HG03521 (cell line): Measurements from ENCODE around the gene CCDC85C.

Experiments used
- ATAC-seq: cut with Tn5 transposase; IDR thresholded peaks from one replicate; pipeline ENCODE4 v1.9.1; 2021; ENCODE audit warnings: mild to moderate bottlenecking, moderate library complexity; ENCODE audit not compliant: unreplicated experiment

Gene CCDC85C

GRCh38 chr14:99527427-99528076, 76.5 kb downstream of the CCDC85C start:
- no peak for ATAC-seq

DNA sequence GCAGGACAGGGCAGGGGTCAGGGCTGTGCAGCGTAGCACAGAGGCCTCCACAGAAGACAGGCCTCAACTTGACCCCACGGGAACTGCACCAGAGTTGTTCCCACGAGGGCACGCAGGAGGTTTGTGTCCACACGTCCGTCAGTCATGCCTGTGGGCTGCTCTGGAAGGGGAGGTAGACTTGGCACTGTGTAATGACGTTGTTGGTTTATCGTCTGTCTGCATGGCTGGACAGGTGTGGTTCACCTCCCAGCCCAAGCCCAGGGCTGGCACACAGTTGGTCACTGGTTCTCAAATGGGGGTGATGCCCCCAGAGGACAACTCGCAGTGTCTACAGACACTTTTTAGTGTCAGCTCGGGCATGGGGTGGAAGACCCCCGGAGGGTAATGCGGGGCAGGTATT, 77.0 kb downstream of the CCDC85C start:
- no peak for ATAC-seq

DNA sequence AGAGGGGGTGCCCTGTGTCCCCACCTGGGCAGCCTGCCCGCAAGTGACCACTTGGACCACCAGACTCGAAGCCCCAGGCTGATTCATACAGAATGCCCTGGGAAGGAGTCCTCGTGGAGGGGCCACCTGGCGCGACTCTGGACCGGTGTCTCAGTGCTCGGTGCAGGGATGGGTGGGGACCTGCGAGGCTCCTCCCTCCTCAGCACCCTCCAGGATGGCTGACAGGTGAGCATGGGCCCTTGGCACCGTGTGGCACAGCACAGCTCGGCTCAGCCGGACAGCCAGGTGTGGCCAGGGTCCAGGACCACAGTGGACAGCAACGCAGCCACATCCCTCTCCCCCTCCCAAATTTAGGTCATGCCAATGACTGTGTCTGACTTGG, 78.3 kb downstream of the CCDC85C start:
- no peak for ATAC-seq

DNA sequence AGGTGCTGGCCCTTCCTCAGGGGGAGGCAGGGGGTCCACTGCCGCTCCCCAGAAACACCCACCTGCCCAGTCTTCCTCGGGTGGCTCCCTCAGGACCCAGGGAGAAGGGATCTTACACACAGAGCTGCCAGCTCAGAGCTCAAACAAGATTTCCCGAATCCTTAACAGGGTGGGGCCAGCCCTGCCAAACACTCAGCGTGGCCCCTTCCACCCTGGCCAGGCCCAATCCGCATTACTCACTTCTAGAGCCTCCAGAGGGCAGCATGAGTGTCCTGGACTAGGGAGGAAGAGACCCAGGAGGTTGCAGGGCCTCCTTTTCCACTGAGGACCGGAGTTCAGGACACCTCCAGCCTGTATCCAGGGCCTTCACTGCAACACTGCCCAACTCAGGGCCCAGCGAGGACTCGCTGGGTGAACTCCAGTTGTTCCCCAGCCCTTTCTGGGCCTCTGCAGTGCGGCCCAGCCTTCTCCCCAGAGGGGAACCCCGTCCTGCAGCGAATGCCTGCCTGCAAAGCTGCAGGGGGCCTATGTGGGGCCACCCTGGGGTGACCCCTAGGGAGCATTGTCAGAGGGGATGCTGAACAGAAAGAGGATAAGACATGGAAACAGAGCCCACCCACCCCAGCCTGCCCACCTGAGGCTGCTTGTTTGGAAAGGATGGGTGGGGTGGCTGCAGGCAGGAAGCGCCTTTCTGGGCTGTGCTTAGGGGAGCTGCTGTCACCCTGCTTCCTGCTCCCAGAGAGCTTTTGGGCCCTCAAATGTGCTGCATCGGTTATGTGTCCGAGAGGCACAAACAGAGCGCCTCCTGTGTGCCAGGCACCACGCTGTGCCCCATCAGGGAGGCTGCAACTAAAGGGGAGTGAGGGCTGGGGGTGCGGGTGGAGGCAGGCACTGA, 79.0 kb downstream of the CCDC85C start:
- no peak for ATAC-seq

GRCh38 chr14:99524091-99524661, 79.8 kb downstream of the CCDC85C start:
- ATAC-seq, result no peak

- no peak for ATAC-seq
Measured at GRCh38 chr14:99523704-99524055, 80.3 kb downstream of the CCDC85C start.

GRCh38 chr14:99522934-99523703, 80.9 kb downstream of the CCDC85C start:
- ATAC-seq, result no peak

DNA sequence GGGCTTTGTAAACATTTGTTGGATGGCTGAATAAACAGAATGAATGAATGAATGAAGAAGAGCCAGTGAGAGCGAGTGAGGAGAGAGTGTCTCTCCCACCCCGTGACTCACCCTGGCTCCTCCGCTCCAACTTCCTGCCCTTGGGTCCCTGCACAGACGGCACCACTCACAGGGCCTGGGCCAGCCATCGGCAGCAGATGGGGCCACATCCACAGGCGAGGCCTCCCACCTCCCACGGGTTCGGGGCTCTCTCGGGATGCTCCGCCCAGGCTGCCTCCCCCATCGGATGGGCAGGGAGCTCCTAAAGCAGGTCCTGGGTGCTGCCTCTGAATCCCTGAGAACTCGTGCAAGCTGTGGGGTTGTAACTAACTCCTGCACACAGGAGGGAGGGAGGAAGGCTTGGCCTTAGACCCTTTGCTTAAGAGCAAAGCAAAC, 81.5 kb downstream of the CCDC85C start:
- no peak for ATAC-seq

GRCh38 chr14:99522025-99522401, 82.0 kb downstream of the CCDC85C start:
- ATAC-seq, result no peak

DNA sequence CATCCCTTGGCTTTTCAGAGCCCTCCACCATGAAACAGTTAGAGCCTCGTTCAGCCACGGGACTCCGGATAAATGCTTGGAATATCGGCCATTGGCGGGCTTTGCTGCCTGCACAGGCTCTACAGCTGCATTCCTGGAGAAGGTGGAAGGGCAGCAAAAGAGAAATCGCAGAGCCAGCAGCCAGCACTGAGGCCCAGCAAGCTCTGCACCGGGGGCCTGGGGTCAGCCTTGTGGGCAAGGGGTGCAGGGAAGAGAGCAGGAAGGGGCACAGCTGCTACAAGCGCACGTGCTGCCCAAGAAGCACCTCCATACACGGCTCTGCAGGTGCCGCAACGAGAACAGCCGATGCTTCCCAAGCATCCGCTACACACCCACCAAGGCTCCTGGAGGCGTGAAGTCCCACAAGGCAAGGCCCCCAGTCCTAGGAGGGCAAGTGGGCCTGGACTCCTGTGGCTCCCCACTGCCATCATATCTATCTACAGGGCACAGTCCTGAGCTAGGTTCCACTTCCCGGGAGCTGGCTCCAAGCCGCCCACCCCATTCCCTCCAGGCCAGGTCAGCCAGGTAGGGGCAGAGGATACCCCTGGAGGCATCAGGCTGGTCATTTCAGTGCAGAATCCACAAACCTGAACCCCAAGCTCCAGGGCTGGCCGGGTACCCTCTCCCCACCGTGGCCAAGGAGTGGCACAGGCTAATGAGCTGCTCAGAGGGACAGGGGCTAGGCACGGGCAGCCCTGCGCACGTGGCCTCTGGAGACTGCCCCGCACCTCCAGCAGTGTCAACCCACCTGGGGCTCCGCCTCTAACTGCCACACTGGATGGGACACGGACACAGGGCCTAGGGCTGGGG, 82.6 kb downstream of the CCDC85C start:
- no peak for ATAC-seq

DNA sequence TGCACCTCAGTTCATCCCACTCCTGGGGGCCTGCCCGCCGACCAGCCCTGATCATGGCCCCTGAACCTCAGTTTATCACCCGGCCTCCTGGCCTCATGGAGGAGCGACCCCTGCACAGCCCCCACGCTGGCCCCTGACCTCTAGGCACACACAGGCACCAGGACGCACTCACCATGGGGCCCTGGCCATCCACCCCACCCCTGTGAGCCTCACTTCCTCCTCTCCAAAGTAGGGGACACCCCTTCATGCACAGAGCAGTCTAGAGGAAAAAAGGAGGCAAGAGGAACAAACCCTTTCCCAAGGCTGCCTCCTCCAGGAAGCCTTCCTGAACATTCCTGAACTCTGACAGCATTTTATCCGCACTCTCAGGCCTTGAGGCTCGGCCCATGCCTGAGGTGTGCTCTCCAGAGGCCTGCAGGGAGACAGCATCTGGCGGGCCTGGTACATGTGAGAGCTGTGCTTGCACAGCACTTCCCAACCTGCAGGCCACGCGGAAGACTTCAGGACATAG, 83.4 kb downstream of the CCDC85C start:
- ATAC-seq, result no peak

- ATAC-seq, result no peak
Measured at GRCh38 chr14:99519931-99520421, 84.0 kb downstream of the CCDC85C start.

DNA sequence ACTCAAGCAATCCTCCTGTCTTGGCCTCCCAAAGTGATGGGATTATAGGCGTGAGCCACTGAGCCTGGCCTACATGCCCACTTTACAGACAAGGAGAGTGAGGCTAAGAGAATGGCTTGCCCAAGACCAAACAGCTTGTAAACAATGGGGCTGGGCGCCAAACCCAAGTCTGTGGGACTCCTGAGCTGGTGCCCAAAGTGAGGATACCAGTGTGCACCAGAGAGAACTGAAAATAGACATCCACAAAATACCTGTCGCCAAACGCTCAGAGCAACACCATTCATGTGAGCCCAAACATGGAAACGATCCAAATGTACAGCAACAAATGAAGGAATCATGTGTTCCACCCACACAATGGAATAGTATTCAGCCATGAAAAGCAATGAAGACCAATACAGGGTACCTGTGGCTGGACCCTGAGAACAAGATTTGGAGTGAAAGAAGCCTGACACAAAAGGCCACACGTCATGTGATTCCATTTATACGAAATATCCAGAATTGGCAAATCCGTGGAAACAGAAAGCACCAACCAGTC, 84.6 kb downstream of the CCDC85C start:
- no peak for ATAC-seq

DNA sequence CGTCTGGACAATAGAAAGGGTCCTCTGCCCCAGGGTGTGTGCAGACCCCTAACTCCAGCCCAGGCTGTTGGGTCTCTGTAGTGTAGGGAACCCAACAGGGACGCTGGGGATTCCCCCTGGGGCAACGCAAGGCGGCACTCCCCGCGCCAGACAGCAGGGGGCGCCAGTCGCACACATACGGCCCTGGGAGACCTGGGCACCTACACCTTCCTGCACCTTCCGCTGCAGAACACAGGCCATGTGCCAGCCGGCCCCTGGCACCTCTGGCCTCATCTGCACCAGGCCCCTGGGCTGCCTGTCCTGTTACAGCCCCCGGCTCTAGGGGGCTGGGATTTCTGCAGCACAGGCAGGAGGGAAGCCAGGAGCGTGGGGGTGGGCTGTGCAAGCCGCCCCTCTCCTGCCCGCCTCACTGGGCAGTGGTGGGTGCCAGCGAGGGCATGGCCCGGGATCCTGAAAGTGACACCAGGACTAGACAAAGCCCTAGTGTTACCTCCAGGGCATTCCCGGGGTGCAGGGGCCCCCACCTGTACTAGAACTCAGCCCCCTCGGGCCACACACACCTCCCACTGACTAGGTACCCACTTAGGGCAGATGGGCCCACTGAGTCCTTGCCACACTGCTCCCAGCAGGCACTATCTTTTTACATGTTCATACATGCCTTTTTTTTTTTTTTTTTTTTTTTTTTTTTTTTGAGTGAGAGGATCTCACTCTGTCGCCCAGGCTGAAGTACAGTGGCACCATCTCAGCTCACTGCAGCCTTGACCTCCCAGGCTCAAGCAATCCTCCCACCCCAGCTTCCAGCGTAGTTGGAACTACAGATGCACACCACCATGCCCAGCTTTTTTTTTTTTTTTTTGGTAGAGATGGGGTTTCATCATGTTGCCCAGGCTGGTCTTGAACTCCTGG, 85.3 kb downstream of the CCDC85C start:
- no peak for ATAC-seq

GRCh38 chr14:99517643-99518381, 86.2 kb downstream of the CCDC85C start:
- no peak for ATAC-seq

DNA sequence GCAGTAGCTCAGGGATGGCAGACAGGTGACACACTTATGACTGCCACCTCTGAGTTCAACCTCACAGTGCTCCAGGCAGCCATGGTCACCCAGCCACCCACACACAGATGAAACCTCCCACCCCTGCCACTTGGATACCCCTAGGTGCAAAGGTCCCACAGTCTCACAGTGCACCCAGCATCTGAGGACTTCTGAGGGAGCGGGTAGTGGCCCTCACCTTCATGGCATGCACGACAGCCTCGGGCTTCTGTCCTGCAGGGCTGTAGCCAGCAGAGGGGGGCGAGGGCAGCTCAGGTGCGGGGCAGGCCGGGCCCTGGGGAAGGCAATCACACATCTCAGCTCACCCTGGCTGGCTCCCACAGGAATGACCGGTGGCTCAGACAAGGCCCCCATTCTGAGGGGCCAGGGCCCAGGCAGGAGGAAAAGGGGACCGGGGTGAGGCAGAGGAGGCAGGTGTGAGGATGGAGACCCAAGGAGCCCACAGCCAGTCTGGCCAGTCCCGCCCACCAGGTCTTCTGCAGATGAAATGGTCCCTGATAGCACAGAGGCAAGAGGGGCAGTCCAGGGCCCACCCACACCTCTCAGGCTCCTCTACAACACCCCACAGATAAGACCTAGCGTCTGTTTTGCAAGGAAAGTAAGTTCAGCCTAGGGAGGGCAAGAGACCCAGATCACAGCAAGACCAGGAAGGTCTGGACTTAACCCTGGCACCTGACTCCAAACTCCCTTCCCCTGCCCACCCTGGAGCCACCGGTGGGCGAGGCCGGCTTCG, 87.0 kb downstream of the CCDC85C start:
- no peak for ATAC-seq

GRCh38 chr14:99516156-99516870, 87.7 kb downstream of the CCDC85C start:
- no peak for ATAC-seq
